SJCRH30 (cell line): ENCODE results near the gene TTC7B. TPM values are rescaled to one million over a fixed set of nuclear protein-coding genes. Genes with fewer than 3 reads are reported as not detected.
A peak's percentile ranks its signal among the peaks of the same experiment; 100 is the strongest.

Experiments used
- DNase-seq, 2 experiments: peaks; one replicate each; pipeline ENCODE4 v3.0.0-alpha.2; 2015 to 2020
- H3K27ac ChIP-seq: fragments of 250-450 bp; sonication (Bioruptor Pico); 2 replicates; pipeline ENCODE4 v1.5.1; 2020; ENCODE audit warnings: mild to moderate bottlenecking, moderate library complexity
- H3K27me3 ChIP-seq: fragments of 250-450 bp; sonication (Bioruptor Pico); 2 replicates; pipeline ENCODE4 v1.5.1; 2020; ENCODE audit warnings: mild to moderate bottlenecking, moderate library complexity
- H3K36me3 ChIP-seq: fragments of 250-450 bp; sonication (Bioruptor Pico); 2 replicates; pipeline ENCODE4 v1.5.1; 2020; ENCODE audit warnings: mild to moderate bottlenecking, moderate library complexity
- H3K4me1 ChIP-seq: fragments of 250-450 bp; sonication (Bioruptor Pico); 2 replicates; pipeline ENCODE4 v1.5.1; 2020; ENCODE audit warnings: mild to moderate bottlenecking, moderate library complexity
- H3K4me3 ChIP-seq: fragments of 250-450 bp; sonication (Bioruptor Pico); 2 replicates; pipeline ENCODE4 v1.5.1; 2020; ENCODE audit warnings: mild to moderate bottlenecking, moderate library complexity
- H3K9me3 ChIP-seq: fragments of 250-450 bp; sonication (Bioruptor Pico); replicated peaks from 2 replicates; pipeline ENCODE4 v1.5.1; 2020; ENCODE audit warnings: mild to moderate bottlenecking, moderate library complexity
- total RNA-seq: library from RNA; depleted of rRNA; stranded (reverse); fragments of >200 nt; shearing (Covaris generic); gene quantifications from 2 replicates; pipeline ENCODE4 v1.2.3, GENCODE V29; 2014

The TTC7B gene
- total RNA-seq, 1 experiment from 2014 or later, result 45.9 TPM

DNA sequence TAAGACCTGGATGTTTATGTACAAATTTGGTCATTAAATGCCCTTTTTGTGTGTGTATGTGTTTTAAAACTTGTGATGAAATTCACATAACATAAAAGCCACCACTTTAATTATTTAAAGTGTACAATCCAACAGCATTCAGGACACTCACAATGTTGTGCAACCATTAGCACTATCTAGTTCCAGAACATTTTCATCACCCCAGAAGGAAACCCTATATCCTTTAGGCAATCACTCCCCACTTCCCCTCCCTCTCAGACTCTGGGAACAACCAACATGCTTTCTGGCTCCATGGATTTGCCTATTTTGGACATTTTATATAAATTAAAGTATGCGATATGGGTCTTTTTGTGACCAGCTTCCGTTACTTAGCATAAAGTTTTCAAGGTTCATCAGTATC lies 124.6 kb downstream of the TTC7B start:
- Histone ChIP-seq H3K4me1 (peaks cover 19% of the 10 kb centered on the region), H3K27me3 (no peaks in the 10 kb centered on the region), H3K4me3 (no peak overlapping the region), H3K27ac (no peak overlapping the region), H3K9me3 (no peaks in the 10 kb centered on the region), H3K36me3 (no peaks in the 10 kb centered on the region)
- no peak for DNase-seq

DNA sequence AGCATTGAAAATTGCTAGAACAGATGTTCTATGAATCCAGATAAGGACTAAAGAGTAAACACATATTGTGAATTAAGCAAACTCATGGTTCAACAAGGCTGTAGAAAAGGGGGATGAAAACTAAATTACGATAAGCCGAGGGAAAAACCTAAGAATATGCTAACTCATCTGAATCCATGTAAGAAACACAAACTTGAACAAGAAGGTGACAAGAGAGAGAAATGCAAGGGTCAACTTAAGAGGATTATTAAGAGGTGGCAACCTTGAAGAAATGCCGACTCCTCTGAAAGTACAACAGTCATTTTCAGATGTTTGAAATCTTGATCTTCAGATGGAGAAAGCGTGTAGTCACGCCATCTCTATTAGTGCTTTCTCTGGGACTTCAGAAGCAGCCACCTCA lies 128.6 kb downstream of the TTC7B start:
- no peak overlapping the region for H3K27ac ChIP-seq
- no peak for DNase-seq
- H3K4me1 ChIP-seq, result peaks cover 9% of the 10 kb centered on the region
- H3K4me3 ChIP-seq, result no peak overlapping the region
- peaks cover 4% of the 10 kb centered on the region; the same call in 1 of the 2 replicates for H3K36me3 ChIP-seq
- no peaks in the 10 kb centered on the region for H3K9me3 ChIP-seq
- H3K27me3 ChIP-seq, result no peaks in the 10 kb centered on the region

DNA sequence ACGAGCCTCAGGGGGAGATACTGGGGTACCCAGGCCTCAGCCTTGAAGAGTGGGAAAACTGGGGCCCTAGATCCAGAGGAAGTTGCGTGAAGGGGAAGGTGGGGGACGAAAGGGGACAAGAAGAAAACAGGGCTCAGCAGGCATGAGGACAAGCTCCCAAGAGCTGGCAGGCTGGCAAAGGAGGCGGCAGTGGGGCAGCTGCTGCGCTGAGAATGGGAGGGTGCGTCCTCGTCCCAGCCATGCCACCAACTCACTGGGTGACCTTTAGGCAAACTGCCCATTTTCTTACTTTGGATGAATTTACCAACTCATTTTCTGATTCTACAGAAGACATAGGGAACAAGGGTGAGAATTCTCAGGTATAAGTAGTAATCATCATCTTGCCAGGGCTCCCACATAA lies 133.6 kb downstream of the TTC7B start:
- Histone ChIP-seq H3K4me1 (no peaks in the 10 kb centered on the region; the same call in 1 of the 2 replicates), H3K27me3 (no peaks in the 10 kb centered on the region), H3K9me3 (no peaks in the 10 kb centered on the region), H3K36me3 (peaks cover 4% of the 10 kb centered on the region; the same call in 1 of the 2 replicates), H3K4me3 (no peak overlapping the region), H3K27ac (no peak overlapping the region)
- no peak for DNase-seq

DNA sequence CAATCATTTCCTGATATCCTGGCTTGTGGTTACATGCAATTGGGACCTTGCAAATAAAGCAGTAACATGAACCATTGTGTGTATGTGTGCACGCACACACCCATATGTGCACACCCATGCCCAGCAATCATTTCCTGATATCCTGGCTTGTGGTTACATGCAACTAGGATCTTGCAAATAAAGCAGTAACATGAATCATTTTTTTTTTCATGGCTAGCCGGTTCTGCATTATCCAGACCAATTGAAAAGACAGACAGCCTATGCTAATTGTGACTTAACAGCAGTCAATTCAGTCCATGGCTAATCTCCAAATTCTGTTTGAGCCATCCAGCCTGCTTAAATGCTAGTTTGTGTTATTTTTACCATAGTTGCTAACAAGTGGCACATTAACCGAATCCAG lies 134.3 kb downstream of the TTC7B start:
- no peaks in the 10 kb centered on the region for H3K27me3 ChIP-seq
- no peaks in the 10 kb centered on the region; the same call in 1 of the 2 replicates for H3K4me1 ChIP-seq
- no peak overlapping the region for H3K4me3 ChIP-seq
- H3K9me3 ChIP-seq, result no peaks in the 10 kb centered on the region
- no peak for DNase-seq
- H3K27ac ChIP-seq, result no peak overlapping the region
- H3K36me3 ChIP-seq, result peaks cover 4% of the 10 kb centered on the region; the same call in 1 of the 2 replicates

DNA sequence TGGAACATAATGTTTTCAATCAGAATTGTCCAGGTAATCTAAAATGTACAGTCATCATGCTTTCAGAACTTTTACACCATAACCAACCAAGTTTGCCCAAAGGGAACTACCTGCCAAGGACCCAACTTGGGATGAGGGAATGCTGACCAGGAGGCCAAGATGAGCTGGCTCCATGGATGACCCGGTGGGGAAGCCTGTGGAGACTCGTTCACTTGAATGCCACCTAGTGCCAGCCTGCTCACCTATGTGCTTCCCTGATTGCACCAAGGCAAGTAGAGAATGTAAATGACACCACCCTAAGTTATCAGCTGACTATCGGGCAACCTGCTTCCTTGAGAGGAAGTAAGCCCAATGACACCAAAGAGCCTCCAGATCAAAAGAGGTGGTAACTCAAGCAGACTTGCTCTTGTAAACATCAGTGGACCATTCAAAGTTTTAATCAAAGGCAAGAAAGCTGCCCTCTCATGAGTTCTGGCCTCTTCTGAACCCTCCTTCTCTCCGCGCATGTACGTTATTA lies 137.3 kb downstream of the TTC7B start:
- Histone ChIP-seq H3K27ac (no peak overlapping the region), H3K36me3 (no peaks in the 10 kb centered on the region), H3K27me3 (no peaks in the 10 kb centered on the region), H3K4me1 (peaks cover 8% of the 10 kb centered on the region), H3K9me3 (no peaks in the 10 kb centered on the region), H3K4me3 (no peak overlapping the region)
- no peak for DNase-seq

DNA sequence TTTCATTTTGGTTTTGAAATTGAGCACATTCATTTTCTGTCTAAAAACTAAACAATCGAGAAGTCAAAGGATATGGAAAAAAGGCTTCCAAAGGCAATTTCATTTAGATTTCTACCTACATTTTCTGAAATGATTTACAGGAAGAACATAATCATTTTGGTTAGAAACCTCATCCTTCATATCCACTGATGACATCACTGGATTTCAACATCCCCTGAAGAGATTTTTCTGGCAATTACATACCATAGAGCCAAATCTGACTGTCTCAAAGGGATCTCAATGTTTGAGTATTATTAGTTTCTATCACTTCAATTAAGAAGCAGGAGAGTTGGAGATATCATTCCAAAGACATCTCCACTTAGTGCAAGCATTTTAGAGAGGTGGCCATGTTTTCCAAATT lies 137.8 kb downstream of the TTC7B start:
- H3K4me3 ChIP-seq, result no peak overlapping the region
- H3K9me3 ChIP-seq, result no peaks in the 10 kb centered on the region
- no peak for DNase-seq
- H3K36me3 ChIP-seq, result no peaks in the 10 kb centered on the region
- no peak overlapping the region for H3K27ac ChIP-seq
- H3K27me3 ChIP-seq, result no peaks in the 10 kb centered on the region
- H3K4me1 ChIP-seq, result peaks cover 8% of the 10 kb centered on the region

DNA sequence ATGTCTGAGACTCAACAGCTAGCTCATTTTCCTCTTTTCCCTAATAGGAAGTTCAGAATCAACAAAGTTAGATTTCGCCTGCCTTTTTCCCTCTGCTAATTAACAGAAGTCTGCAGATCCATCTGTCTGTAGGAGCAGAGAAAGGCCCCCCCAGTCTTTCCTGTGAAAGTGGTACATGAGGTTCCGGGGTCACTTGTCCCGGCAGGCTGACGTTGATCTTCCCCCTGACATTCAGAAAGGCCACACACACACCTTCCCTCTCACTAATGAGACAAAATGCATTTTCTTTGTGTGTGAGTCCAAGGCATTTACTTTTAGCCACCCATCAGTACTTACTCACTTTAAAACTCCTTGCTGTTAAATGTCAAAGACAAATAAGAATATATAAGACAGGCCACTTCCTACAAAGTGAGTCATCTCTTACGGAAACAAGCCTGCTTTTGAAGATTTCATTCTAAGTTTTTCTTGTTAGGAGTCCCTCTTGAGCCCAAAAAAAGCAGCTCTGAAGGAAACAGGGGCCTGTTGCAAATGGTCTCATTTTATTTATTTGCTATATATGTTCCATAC lies 138.7 kb downstream of the TTC7B start:
- no peak overlapping the region for H3K4me3 ChIP-seq
- peaks cover 8% of the 10 kb centered on the region for H3K4me1 ChIP-seq
- no peaks in the 10 kb centered on the region for H3K27me3 ChIP-seq
- DNase-seq, result no peak
- H3K27ac ChIP-seq, result no peak overlapping the region
- H3K9me3 ChIP-seq, result no peaks in the 10 kb centered on the region
- no peaks in the 10 kb centered on the region for H3K36me3 ChIP-seq

DNA sequence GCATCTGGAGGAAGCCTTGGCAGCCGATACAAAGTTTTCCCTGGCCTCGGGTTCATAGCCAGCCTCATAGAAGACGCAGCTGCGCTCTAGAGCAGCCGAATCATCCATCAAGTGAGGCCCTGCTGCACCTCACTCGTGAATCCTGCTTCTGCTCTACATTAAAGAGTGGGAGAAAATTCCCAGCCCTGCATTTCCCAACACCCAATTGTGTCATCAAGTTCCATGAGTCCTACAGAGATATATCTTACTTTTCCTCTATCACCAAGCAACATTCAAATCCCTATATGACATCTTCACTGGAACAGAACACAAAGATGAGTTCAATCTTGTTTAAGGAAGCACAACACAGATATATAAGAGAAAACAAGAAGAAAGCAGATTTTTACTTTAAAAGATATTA lies 139.3 kb downstream of the TTC7B start:
- Histone ChIP-seq H3K9me3 (no peaks in the 10 kb centered on the region), H3K4me3 (no peak overlapping the region), H3K27me3 (no peaks in the 10 kb centered on the region), H3K36me3 (no peaks in the 10 kb centered on the region), H3K27ac (no peak overlapping the region), H3K4me1 (peaks cover 8% of the 10 kb centered on the region)
- DNase-seq, result no peak

DNA sequence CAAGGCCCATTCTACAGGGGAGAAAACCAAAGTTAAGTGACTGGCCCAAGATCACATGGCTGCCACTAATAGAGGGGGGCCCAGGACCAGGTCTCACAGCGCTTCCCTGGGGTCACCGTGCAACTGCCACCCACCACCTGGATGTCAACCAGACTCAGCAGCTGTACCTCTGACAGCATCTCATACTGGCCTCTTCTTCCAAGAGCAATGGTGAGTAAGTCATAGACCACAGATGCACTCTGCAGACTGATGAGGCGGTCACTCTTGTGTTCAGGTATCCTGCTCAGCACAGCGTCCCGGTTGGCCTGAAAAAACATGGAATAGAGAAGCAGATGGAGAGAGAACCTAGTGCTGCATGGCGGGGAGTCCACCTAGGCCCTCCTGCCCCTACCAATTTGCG lies 139.9 kb downstream of the TTC7B start:
- H3K27me3 ChIP-seq, result no peaks in the 10 kb centered on the region
- DNase-seq, result no peak
- no peak overlapping the region for H3K27ac ChIP-seq
- H3K9me3 ChIP-seq, result no peaks in the 10 kb centered on the region
- no peaks in the 10 kb centered on the region for H3K36me3 ChIP-seq
- no peak overlapping the region for H3K4me3 ChIP-seq
- peaks cover 8% of the 10 kb centered on the region for H3K4me1 ChIP-seq

DNA sequence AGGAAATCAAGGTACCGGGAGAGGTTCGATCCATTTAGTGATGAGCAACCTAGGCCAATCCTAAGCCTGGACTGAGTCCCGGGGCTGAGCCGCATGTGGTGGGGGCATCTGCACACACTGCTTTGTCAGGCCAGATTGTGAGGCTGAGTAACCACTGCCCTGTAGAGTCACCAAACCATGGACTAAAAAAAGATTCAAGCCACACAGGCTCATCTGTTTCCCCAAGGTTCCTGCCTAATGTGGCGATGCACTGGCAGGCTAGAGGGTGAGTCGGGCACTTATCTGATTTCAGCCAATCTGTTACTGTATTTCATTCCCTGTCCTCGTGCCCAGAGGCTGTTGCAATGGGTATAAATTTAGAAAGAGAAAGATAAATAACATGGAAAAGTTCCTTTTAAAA lies 140.8 kb downstream of the TTC7B start:
- no peaks in the 10 kb centered on the region for H3K27me3 ChIP-seq
- DNase-seq, result peak; percentile 26 to 58
- no peaks in the 10 kb centered on the region for H3K9me3 ChIP-seq
- no peak overlapping the region for H3K4me3 ChIP-seq
- peak overlapping the region; percentile 29 for H3K27ac ChIP-seq
- peaks cover 8% of the 10 kb centered on the region for H3K4me1 ChIP-seq
- no peaks in the 10 kb centered on the region; the same call in 1 of the 2 replicates for H3K36me3 ChIP-seq

DNA sequence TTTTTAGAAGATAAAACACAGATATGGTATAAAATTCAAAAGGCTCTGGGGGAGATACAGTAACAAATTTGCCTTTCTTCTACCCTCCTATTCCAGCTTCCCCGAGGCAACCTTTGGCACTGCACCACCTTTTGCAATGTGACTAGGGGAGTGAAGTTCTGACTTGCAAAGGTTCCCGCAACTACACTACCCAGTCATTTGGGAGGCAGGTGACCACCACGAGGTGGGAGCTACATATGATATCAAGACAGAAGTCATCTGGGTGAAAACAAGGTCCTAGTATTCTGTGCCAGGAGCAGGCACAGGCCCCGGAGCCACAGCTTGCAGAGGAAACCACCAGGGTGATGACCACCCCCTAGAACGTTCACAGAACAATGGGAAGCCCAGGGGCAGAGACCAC lies 141.5 kb downstream of the TTC7B start:
- peaks cover under 1% of the 10 kb centered on the region; the same call in 1 of the 2 replicates for H3K36me3 ChIP-seq
- H3K27me3 ChIP-seq, result no peaks in the 10 kb centered on the region
- H3K9me3 ChIP-seq, result no peaks in the 10 kb centered on the region; the same call in 1 of the 2 replicates
- H3K4me1 ChIP-seq, result peaks cover 8% of the 10 kb centered on the region
- H3K27ac ChIP-seq, result peak overlapping the region; percentile 29
- DNase-seq, result no peak
- no peak overlapping the region for H3K4me3 ChIP-seq

DNA sequence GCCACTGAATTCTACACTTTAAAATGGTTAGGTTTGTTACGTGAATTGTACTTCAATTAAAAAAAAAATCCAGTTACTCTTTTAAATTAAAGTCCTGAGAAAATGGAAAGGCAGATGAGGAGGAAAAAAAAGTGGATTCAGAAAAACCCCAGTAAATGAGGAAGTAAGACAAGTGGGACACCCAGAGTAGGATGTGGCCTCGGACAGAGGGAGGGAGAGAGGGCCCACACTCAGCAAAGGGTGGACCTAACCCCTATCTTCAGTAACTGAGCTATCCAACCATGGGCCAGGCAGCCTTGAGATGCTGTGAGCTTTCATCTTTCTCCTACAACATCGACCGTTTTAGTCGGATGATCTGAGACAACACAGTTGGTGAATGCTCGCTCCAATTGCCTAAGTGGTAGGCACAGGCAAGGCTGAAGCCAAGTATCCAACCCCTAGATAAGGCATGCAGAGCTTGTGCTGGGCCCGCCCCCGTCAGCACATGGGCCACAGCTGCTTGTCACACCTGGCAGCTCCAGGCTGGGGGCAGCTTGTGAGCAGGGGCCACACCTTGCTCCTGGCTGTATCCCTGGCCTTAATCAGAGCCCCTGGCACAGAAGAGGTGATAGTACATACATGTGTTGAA lies 142.1 kb downstream of the TTC7B start:
- no peaks in the 10 kb centered on the region for H3K27me3 ChIP-seq
- no peaks in the 10 kb centered on the region; the same call in 1 of the 2 replicates for H3K9me3 ChIP-seq
- peaks cover 8% of the 10 kb centered on the region for H3K4me1 ChIP-seq
- no peak for DNase-seq
- peak overlapping the region; percentile 29; the same call in 1 of the 2 replicates for H3K27ac ChIP-seq
- peaks cover 3% of the 10 kb centered on the region; the same call in 1 of the 2 replicates for H3K36me3 ChIP-seq
- no peak overlapping the region for H3K4me3 ChIP-seq

DNA sequence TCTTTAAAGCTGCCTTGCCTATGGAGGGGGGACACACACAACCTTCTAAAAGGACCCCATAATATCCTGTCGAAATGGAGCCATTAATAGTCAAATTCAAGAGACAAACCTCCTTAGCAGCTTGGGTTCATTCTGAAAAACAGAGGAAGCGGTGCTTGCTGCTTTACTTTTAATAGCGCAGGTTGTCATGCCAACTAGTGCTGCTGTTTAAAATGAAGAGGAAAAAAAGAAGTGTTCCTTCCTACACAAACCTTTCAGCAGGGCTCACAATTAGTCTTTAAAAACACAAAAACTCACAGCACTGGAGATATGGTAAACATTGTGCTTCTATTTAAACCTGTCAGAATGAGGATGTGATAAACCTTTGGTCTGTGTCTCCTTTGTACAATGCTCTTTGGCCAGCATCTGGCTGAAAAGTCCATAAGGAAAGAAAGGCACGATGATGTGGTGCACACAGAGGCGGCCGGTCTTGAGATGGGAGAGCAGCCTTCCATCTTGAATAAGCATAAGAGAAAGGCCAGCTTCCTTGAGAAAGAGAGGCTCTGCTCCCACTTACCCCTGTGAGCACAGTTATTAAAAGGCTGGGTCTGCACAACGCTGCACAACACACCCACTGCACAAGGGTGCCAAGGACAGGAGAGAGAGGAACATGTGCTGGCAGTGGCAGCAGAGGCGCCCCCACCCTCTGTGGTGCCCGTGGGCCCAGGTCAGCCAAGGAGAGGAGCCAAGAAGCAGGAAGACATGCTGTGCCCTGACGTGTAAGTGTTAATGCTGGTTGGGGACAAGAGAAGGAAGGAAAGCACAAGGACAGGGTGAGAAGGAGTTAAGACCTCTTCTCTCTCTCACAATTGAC lies 144.6 kb downstream of the TTC7B start:
- Histone ChIP-seq H3K27me3 (no peaks in the 10 kb centered on the region), H3K36me3 (peaks cover 3% of the 10 kb centered on the region; the same call in 1 of the 2 replicates), H3K27ac (no peak overlapping the region), H3K9me3 (peaks cover 2% of the 10 kb centered on the region; the same call in 1 of the 2 replicates), H3K4me1 (peaks cover 8% of the 10 kb centered on the region), H3K4me3 (no peak overlapping the region)
- no peak for DNase-seq

DNA sequence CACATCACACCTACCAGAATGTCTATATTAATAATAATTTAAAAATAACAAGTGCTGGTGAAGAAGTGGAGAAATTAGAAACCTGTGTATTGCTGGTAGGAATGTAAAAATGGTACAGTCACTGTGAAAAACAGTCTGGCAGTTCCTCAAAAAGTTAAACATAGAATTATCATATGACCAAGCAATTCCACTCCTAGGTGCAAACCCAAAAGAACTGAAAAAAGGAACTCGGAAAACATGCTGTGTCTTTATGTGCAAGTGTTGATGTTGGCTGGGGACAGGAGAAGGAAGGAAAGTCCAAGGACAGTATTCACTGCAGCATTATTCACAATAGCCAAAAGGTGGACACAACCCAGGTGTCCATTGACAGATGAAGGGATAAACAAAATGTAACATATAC lies 146.5 kb downstream of the TTC7B start:
- Histone ChIP-seq H3K27ac (no peak overlapping the region), H3K9me3 (peaks cover 2% of the 10 kb centered on the region; the same call in 1 of the 2 replicates), H3K4me3 (no peak overlapping the region), H3K36me3 (peaks cover 3% of the 10 kb centered on the region; the same call in 1 of the 2 replicates), H3K4me1 (peaks cover 16% of the 10 kb centered on the region), H3K27me3 (no peaks in the 10 kb centered on the region)
- DNase-seq, result no peak

DNA sequence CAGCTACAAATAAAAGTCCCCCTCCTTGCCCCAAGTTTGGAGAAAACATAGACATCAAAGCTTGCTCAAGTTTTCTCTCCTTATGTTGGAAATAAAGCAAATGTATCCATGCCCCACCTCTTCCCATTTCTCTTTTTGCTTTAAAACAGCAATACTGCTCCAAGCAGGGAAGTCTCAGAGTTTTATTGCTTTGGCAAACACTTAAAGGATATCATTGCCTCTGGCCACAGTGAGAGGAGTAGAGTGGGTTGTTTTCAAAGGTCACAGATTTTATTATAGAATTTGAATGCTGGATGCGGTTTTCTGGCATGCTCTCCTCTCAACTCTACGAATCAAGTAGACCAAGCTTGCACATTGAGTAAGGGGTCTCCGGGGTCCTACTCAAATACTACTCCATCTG lies 149.7 kb downstream of the TTC7B start:
- H3K4me1 ChIP-seq, result peaks cover 28% of the 10 kb centered on the region
- no peaks in the 10 kb centered on the region for H3K27me3 ChIP-seq
- H3K4me3 ChIP-seq, result no peak overlapping the region
- H3K9me3 ChIP-seq, result peaks cover 2% of the 10 kb centered on the region; the same call in 1 of the 2 replicates
- H3K27ac ChIP-seq, result no peak overlapping the region
- DNase-seq, result no peak
- H3K36me3 ChIP-seq, result peaks cover 6% of the 10 kb centered on the region
